DMS 273 (cell line): Measurements from ENCODE around the gene OSBPL3.

Source experiments
- DNase-seq: peaks from one replicate; lab custom pipeline; 2025; ENCODE audit not compliant: unreplicated experiment; lab: John Stamatoyannopoulos, UW

OSBPL3 gene

GRCh38 chr7:24981171-24981951 lies 1.4 kb upstream of the OSBPL3 start:
- DNase-seq, result peak; percentile 75

GRCh38 chr7:24980534-24981170 lies 674 bp upstream of the OSBPL3 start:
- no peak for DNase-seq

DNA sequence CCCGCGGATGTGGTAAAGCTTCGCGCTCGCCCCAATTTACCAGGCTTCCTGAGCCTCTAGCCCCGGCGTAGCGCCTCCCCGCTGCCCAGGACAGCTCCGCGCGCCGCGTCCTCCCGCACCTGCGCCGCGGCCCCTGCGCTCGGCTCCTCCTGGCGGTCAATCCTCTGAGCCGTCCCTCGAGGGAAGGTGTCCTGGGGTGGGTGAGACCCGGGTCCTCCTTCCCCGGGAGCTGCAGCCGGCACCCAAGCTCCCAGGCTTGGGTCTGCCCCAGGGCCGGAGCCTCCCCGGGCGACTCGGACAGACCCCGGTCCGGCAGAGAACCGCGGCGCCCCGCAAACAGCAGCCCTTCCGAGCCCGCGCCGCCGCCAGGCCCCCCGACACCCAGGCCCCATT lies 512 bp downstream of the OSBPL3 start:
- peak; percentile 89 for DNase-seq

DNA sequence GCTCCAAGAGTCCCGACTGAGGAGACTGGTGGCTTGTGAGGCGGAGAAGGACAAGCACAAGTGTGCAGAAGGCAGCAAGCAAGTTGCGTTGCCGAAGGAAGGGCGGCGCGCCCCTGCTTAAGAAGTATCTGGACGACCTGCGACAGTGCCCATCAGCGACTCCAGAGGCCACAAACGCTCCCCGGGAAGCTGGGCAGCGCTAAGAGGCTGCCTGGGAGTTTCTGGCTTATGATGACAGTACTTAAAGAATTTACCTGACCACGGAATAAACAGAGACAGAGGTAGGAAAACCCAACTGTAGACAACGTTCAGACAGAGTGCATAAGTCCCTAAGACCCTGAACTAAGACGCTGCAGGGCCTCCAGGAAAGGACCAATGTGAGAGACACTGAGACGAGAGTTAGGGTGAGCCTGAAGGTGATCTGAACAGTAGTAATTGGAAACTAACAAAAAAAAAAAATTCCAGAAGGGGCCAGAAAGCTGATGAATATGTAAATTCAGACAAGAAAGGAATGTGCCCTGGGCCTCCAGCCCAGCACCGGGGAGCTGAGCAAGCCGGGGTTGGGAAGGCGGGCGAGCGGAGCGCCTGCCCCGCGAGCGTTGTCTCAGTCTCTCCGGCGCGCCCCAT lies 1.0 kb downstream of the OSBPL3 start:
- DNase-seq, result peak; percentile 48

GRCh38 chr7:24975644-24976260 lies 4.2 kb downstream of the OSBPL3 start:
- peak; percentile 56 for DNase-seq

DNA sequence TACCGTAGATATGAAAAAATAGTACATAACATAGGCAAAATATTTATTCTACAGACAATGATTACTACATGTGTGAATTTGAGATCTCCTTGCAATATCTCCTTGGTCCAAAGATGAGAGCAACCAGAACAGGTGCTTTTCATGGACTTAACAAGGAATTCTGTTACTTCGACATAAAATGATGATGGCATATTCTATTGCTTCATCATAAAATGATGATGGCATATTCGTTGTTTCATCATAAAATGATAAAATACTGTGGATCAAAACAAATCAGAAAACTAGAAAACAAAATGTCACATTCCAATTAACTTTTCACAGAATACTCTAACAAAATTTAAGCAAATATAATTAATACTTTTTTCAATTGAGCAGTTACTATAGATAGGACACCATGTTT lies 4.8 kb downstream of the OSBPL3 start:
- DNase-seq, result no peak

DNA sequence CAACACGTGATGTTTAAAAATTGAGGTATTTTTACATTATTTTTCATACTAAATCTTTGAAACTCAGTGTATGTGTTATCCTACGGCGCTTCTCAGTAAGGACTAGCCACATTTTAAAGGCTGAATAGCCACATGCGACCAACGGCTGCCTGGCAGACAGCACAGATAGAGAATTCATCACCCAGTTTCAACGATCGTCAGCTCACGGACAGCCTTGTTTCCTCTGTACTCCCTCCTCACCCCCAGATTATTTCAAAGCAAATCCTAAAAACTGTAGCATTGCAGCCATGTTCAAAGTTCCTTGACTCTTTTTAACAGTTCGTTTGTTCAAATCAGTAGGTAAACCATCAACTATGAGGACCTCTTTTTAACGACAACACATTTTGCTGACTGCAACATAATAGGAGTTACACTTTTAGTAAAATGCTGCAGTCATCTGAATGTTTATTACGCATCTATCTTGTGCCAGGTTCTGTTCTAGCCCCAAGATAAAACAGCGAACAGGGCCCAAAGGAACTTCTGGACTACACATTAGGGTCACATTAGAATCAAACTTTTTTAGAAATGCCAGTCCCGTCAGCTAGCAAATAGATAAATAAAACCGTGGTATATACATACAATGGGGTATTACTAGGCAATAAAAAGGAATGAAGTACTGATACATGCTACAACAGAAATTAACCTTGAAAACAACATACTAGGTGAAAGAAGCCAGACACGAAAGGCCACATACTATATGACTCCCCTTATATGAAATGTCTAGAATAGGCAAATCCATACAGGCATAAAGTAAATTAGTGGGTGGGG lies 5.7 kb downstream of the OSBPL3 start:
- no peak for DNase-seq

- DNase-seq, result no peak
Observed at GRCh38 chr7:24972991-24973390, 7.0 kb downstream of the OSBPL3 start.

- DNase-seq, result peak; percentile 45
Observed at GRCh38 chr7:24972166-24972477, 7.9 kb downstream of the OSBPL3 start.

DNA sequence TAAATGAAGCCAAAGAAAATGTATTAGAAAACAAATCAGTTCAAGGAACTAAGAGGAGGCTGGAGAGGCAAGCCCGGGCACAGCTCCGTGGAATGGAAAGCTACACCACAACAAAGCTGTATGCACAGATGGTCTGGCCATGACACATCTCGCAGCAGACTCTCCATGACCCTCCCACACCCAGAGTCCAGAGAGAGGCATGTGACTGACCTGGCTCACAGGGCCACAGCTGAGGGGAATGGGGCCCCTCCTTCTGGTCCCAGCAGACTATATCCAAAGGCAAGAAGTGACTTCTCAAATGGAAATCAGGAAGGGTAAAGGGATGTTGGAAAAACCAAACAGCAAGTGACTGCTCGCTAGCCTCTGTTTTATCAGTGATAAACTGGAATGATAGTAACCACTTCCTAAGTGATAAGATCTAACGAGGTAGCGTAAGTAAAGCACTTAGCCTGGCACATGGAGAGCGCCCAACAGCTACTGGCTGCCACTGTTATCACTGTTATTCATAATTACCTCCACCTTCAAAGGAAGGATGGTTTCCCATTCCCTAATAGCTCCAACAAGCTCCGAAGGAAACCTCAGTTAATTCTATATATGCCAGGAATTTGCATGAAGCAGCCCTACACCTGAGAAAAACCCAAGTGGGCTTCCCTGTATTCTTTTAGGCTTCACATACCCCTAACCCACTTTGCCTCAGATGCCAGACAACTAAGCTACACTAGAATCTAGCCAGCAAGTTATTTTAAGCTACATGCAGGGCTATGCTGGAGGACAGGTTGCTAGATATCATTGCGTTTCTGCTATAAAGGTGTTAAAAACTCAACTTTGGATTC lies 8.4 kb downstream of the OSBPL3 start:
- peak; percentile 97 for DNase-seq

DNA sequence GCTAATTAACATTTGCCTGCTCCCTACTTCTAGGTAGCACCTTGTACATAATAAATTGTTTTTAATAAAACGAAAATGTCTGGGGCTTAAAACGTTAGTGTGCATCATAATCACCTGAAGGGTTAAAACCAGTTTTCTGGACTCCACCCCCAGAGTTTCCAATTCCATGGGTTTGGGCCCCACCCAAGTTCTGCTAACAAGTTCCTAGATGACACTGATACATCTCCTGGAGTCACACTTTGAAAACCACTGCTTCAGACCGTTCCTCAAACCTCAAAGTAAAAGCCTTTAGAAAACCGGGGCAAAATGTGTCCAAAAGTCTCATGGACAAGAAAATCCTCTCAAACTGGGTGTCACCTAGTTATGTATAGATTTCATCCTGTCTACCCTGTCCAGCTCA lies 9.3 kb downstream of the OSBPL3 start:
- DNase-seq, result peak; percentile 70

DNA sequence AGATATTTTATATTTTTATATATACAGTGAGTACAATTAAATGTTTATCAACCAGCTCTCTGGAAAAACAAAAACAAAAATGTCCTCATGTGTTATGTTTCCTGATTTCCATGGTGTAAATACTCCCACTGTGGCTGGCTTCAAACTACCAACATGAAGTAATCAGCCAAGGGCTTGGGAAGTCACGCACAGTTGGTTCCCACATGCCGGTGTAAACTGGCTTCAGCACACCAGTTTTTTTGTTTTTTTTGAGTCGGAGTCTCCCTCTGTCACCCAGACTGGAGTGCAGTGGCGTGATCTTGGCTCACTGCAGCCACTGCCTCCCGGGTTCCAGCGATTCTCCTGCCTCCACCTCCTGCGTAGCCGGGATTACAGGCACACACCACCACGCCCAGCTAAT lies 11.8 kb downstream of the OSBPL3 start:
- peak; percentile 51 for DNase-seq

GRCh38 chr7:24967696-24968095 lies 12.3 kb downstream of the OSBPL3 start:
- DNase-seq, result no peak

- no peak for DNase-seq
Observed at GRCh38 chr7:24966802-24967201, 13.2 kb downstream of the OSBPL3 start.

DNA sequence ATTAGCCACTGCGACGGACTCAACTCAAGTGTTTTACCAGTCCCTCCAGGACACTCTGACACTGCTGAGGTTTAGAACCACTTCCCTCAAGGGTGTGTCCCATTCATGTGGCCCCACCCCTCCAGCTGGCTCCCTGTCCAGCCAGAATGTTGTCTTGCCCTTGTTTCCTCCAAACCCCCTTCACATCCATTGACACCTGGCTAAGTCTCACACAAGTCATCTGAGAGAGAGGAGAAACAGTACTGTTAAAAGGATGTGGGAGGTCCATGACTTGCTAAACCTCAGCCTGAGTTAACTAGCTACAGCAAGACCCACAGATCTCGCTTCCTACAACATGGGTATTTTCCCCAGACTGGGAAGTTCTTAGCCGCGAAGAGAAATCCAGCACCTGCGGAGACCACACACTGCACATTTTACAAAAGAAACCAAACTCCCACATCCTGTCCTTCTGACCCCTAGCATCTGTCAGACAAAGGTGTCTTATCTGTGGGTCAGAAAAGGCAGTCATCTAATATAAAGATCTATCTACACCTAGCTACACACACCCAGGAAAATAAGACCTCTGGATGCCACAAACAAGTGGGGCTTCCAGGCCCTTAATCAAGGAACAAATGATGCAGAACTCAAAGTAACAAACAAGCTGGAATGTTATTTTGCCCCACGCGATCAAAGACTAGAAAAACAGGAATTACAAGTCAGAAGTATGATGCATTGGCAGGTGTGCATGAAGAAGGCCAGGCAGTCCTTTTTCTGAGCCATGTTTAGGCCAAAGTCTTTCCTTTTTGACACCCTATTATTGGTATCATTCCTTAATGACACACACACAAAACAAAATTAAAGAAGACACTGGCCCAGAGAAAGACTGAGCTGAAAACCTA lies 13.9 kb downstream of the OSBPL3 start:
- peak; percentile 70 for DNase-seq

DNA sequence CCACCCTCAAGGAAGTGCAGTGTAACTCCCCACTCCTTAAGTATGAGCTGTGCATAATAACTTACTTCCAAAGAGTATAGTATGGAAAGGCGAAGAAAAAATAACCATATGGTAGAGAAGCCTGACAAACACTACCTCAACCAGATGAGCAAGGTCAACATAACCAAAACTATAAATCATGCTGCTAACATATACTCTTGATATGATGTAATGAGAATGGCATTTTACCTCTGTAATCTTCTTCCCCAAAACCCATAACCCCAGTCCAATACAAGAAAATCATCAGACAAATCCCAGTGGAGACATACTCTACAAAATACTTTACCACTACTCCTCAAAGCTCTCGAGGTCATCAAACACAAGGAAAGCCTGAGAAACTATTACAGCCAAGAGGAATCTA lies 15.8 kb downstream of the OSBPL3 start:
- DNase-seq, result no peak

DNA sequence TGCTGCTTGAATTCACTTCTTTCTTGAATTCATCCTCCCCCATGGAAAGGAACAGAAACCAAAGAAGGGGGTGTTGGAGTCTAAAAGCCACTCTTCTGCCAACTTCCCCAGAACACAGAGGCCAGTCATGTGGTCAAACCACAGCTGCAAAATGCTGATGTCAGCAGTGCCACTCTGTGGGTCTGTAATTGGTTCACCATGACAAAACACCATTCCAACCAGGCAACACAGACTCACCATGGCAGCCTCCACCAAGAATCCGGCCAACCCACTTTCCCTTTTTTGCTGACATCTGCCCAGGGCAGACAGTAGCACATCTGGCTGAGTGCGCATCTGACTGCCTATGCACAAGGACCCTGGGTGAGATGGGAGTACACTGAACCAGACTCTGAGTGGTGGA lies 16.8 kb downstream of the OSBPL3 start:
- DNase-seq, result peak; percentile 16

DNA sequence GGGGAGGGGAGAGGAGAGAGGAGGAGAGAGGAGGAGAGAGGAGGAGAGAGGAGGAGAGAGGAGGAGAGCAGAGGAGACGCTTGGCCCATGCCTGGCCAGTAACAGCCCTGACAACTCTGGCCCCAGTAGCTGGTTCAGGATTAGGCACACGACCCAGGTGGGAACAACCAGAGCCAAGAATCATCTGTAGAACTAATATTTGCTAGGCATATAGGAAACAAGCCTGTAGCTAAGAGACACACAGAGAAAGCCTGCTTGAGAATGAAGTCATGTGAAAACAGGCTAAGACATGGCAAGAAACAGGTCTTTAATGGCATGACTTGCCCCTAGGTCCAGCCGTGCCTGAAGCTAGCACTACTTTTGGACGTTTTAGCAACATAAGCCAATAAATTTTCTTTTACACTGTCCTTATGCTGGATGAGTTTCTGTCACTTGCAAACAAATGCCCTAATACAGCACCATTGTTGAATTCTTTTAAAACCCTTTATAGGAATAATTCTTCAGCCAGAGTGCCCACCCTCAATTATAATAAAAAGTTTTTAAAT lies 17.5 kb downstream of the OSBPL3 start:
- no peak for DNase-seq
